Immature natural killer cell (primary cell): Measurements from ENCODE around the gene USP5. TPM values are rescaled to one million over a fixed set of nuclear protein-coding genes. Genes with fewer than 3 reads are reported as not detected.

ENCODE experiments used
- DNase-seq, 3 donors: peaks; one replicate each; pipeline ENCODE4 v3.0.0; 2022; ENCODE audit warnings: mixed read lengths in 1 of 3
- H3K27ac Mint-ChIP-seq, 6 donors: one replicate each; pipeline ENCODE4 v1.8.0; 2020; ENCODE audit warnings: mixed read lengths in 6 of 6, mild to moderate bottlenecking in 5 of 6, inconsistent platforms in 4 of 6, moderate library complexity in 3 of 6
- H3K27me3 Mint-ChIP-seq, 3 donors: one replicate each; pipeline ENCODE4 v1.8.0; 2020 to 2021; ENCODE audit warnings: low read depth in 3 of 3, mild to moderate bottlenecking in 3 of 3, mixed read lengths in 3 of 3, moderate library complexity in 3 of 3, inconsistent platforms in 1 of 3
- H3K36me3 Mint-ChIP-seq, 3 donors: one replicate each; pipeline ENCODE4 v1.8.0; 2020; ENCODE audit warnings: mixed read lengths in 3 of 3, inconsistent platforms in 2 of 3, mild to moderate bottlenecking in 2 of 3
- H3K4me1 Mint-ChIP-seq, 2 donors: one replicate each; pipeline ENCODE4 v1.8.0; 2020; ENCODE audit warnings: inconsistent platforms in 2 of 2, mild to moderate bottlenecking in 2 of 2, mixed read lengths in 2 of 2, moderate library complexity in 1 of 2
- H3K4me3 Mint-ChIP-seq, 5 donors: one replicate each; pipeline ENCODE4 v1.8.0; 2020; ENCODE audit warnings: mild to moderate bottlenecking in 5 of 5, mixed read lengths in 5 of 5, inconsistent platforms in 3 of 5, moderate library complexity in 3 of 5
- H3K9me3 Mint-ChIP-seq, 6 donors: one replicate each; pipeline ENCODE4 v1.8.0; 2020; ENCODE audit warnings: mild to moderate bottlenecking in 6 of 6, mixed read lengths in 6 of 6, inconsistent platforms in 4 of 6, moderate library complexity in 3 of 6
- polyA plus RNA-seq, 3 donors: library from polyadenylated mRNA; unstranded; fragments of 300-500 nt; fragmentation: Illumina TruSeq; gene quantifications; one replicate each; pipeline ENCODE4 v1.2.3, GENCODE V29; 2021

Gene USP5
- polyA plus RNA-seq = 10 to 100 TPM; 41.3 to 54.0 (median 52.0) TPM

GRCh38 chr12:6851921-6852650 is at the start of gene USP5:
TSS of gene USP5 (plus strand) at chr12:6852150. CDS start at chr12:6852180, 30 bp downstream.
- H3K4me1 Mint-ChIP-seq = peaks cover 21 to 29% of the 10 kb centered on the region in 2 donors
- H3K4me3 Mint-ChIP-seq = peak within 1 kb of the TSS; percentile 92 to 100 (median 96)
- H3K9me3 Mint-ChIP-seq = no peaks in the 10 kb centered on the region
- peaks cover 6 to 14% (median 10%) of the 10 kb centered on the region in 3 donors for H3K27me3 Mint-ChIP-seq
- peaks cover 0 to 7% (median 4%) of the 10 kb centered on the region in 3 donors for H3K36me3 Mint-ChIP-seq
- H3K27ac Mint-ChIP-seq = peak within 1 kb of the TSS; percentile 97 to 99 (median 98)
- DNase-seq = peak; percentile 98 to 99 (median 99)

GRCh38 chr12:6807170-6807569 is 44.8 kb upstream of the USP5 start:
- H3K27me3 Mint-ChIP-seq = peaks cover 3 to 8% (median 6%) of the 10 kb centered on the region in 3 donors
- H3K9me3 Mint-ChIP-seq = no peaks in the 10 kb centered on the region
- peaks cover 0 to 8% (median 0%) of the 10 kb centered on the region in 3 donors for H3K36me3 Mint-ChIP-seq
- no peak overlapping the region for H3K4me3 Mint-ChIP-seq
- no peaks in the 10 kb centered on the region for H3K4me1 Mint-ChIP-seq
- no peak for DNase-seq
- no peak overlapping the region for H3K27ac Mint-ChIP-seq

- H3K27me3 Mint-ChIP-seq = peaks cover 3 to 10% (median 5%) of the 10 kb centered on the region in 3 donors
- no peaks in the 10 kb centered on the region for H3K4me1 Mint-ChIP-seq
- DNase-seq = no peak
- peaks cover 0 to 7% (median 0%) of the 10 kb centered on the region in 3 donors for H3K36me3 Mint-ChIP-seq
- no peak overlapping the region for H3K27ac Mint-ChIP-seq
- H3K4me3 Mint-ChIP-seq = no peak overlapping the region
- no peaks in the 10 kb centered on the region for H3K9me3 Mint-ChIP-seq
These were observed 42.9 kb upstream of the USP5 start for GRCh38 chr12:6809056-6809455.

- Mint-ChIP-seq H3K4me1 (no peaks in the 10 kb centered on the region), H3K4me3 (no peak overlapping the region)
These were observed 41.2 kb upstream of the USP5 start for GRCh38 chr12:6810758-6811157.

GRCh38 chr12:6813363-6813762 is 38.6 kb upstream of the USP5 start:
- Mint-ChIP-seq H3K27me3 (peaks cover 3 to 6% (median 5%) of the 10 kb centered on the region in 3 donors), H3K27ac (no peak overlapping the region), H3K9me3 (no peaks in the 10 kb centered on the region), H3K4me3 (no peak overlapping the region), H3K36me3 (peaks cover 0 to 5% (median 0%) of the 10 kb centered on the region in 3 donors), H3K4me1 (no peaks in the 10 kb centered on the region)
- DNase-seq = no peak

More at GRCh38 chr12:6810758-6811157, 41.2 kb upstream of the USP5 start:
- Mint-ChIP-seq H3K9me3 (no peaks in the 10 kb centered on the region), H3K36me3 (peaks cover 0 to 5% (median 0%) of the 10 kb centered on the region in 3 donors), H3K27me3 (peaks cover 5 to 10% (median 5%) of the 10 kb centered on the region in 3 donors), H3K27ac (no peak overlapping the region)
- no peak for DNase-seq

- H3K4me1 Mint-ChIP-seq = peaks cover 0 to 5% of the 10 kb centered on the region in 2 donors
- no peak overlapping the region for H3K27ac Mint-ChIP-seq
- H3K27me3 Mint-ChIP-seq = peaks cover 6 to 9% (median 8%) of the 10 kb centered on the region in 3 donors
- no peak for DNase-seq
- no peaks in the 10 kb centered on the region for H3K9me3 Mint-ChIP-seq
- H3K36me3 Mint-ChIP-seq = no peaks in the 10 kb centered on the region
- H3K4me3 Mint-ChIP-seq = no peak overlapping the region
These were observed 35.4 kb upstream of the USP5 start for GRCh38 chr12:6816598-6816997.

- H3K36me3 Mint-ChIP-seq = no peaks in the 10 kb centered on the region
- H3K4me1 Mint-ChIP-seq = peaks cover 0 to 5% of the 10 kb centered on the region in 2 donors
These were observed 34.9 kb upstream of the USP5 start for GRCh38 chr12:6817098-6817497.

GRCh38 chr12:6817662-6818157 is 34.2 kb upstream of the USP5 start:
- H3K27me3 Mint-ChIP-seq = peaks cover 8 to 11% (median 11%) of the 10 kb centered on the region in 3 donors
- H3K9me3 Mint-ChIP-seq = no peaks in the 10 kb centered on the region
- peak overlapping the region in 2 of 6 donors; percentile 17 to 25 for H3K27ac Mint-ChIP-seq
- H3K36me3 Mint-ChIP-seq = no peaks in the 10 kb centered on the region
- DNase-seq = no peak
- no peak overlapping the region for H3K4me3 Mint-ChIP-seq
- H3K4me1 Mint-ChIP-seq = peaks cover 0 to 5% of the 10 kb centered on the region in 2 donors

More at GRCh38 chr12:6817098-6817497, 34.9 kb upstream of the USP5 start:
- Mint-ChIP-seq H3K4me3 (no peak overlapping the region), H3K27ac (no peak overlapping the region), H3K27me3 (peaks cover 6 to 9% (median 8%) of the 10 kb centered on the region in 3 donors), H3K9me3 (no peaks in the 10 kb centered on the region)
- DNase-seq = no peak

- Mint-ChIP-seq H3K4me3 (no peak overlapping the region), H3K27ac (peak overlapping the region in 1 of 6 donors; percentile 25), H3K27me3 (peaks cover 11 to 15% (median 11%) of the 10 kb centered on the region in 3 donors)
These were observed 33.7 kb upstream of the USP5 start for GRCh38 chr12:6818222-6818621.

GRCh38 chr12:6818645-6819044 is 33.3 kb upstream of the USP5 start:
- DNase-seq = no peak
- Mint-ChIP-seq H3K4me3 (no peak overlapping the region), H3K36me3 (no peaks in the 10 kb centered on the region), H3K27ac (no peak overlapping the region), H3K4me1 (peaks cover 0 to 5% of the 10 kb centered on the region in 2 donors), H3K27me3 (peaks cover 8 to 18% (median 13%) of the 10 kb centered on the region in 3 donors), H3K9me3 (no peaks in the 10 kb centered on the region)

More at GRCh38 chr12:6818222-6818621, 33.7 kb upstream of the USP5 start:
- Mint-ChIP-seq H3K4me1 (peaks cover 0 to 5% of the 10 kb centered on the region in 2 donors), H3K36me3 (no peaks in the 10 kb centered on the region), H3K9me3 (no peaks in the 10 kb centered on the region)
- no peak for DNase-seq

GRCh38 chr12:6819106-6820030 is 32.6 kb upstream of the USP5 start:
- Mint-ChIP-seq H3K27me3 (peaks cover 10 to 21% (median 15%) of the 10 kb centered on the region in 3 donors), H3K36me3 (no peaks in the 10 kb centered on the region), H3K4me3 (no peak overlapping the region)

GRCh38 chr12:6820166-6820565 is 31.8 kb upstream of the USP5 start:
- H3K27me3 Mint-ChIP-seq = peaks cover 13 to 22% (median 18%) of the 10 kb centered on the region in 3 donors
- H3K27ac Mint-ChIP-seq = no peak overlapping the region
- H3K9me3 Mint-ChIP-seq = no peaks in the 10 kb centered on the region
- H3K4me3 Mint-ChIP-seq = no peak overlapping the region
- H3K36me3 Mint-ChIP-seq = no peaks in the 10 kb centered on the region
- DNase-seq = no peak
- H3K4me1 Mint-ChIP-seq = peaks cover 0 to 5% of the 10 kb centered on the region in 2 donors

More at GRCh38 chr12:6819106-6820030, 32.6 kb upstream of the USP5 start:
- DNase-seq = no peak
- Mint-ChIP-seq H3K27ac (no peak overlapping the region), H3K9me3 (no peaks in the 10 kb centered on the region), H3K4me1 (peaks cover 0 to 5% of the 10 kb centered on the region in 2 donors)

GRCh38 chr12:6821591-6822425 is 30.1 kb upstream of the USP5 start, which contains the start of gene GPR162:
TSS of gene GPR162 (plus strand) at chr12:6821821. CDS start at chr12:6823899, 2,078 bp downstream.
- DNase-seq = no peak
- peak within 1 kb of the TSS in 3 of 5 donors; percentile 33 to 59 (median 41) for H3K4me3 Mint-ChIP-seq
- peaks cover 19 to 31% (median 29%) of the 10 kb centered on the region in 3 donors for H3K27me3 Mint-ChIP-seq
- no peak within 1 kb of the TSS for H3K27ac Mint-ChIP-seq
- H3K9me3 Mint-ChIP-seq = no peaks in the 10 kb centered on the region
- peaks cover 0 to 5% of the 10 kb centered on the region in 2 donors for H3K4me1 Mint-ChIP-seq
- no peaks in the 10 kb centered on the region for H3K36me3 Mint-ChIP-seq
